K562 (cell line): ENCODE results near the gene IL13. TPM values are rescaled to one million over a fixed set of nuclear protein-coding genes. Genes with fewer than 3 reads are reported as not detected.

Experiments
- BMI1 ChIP-seq: fragments of 150-350 bp; IDR thresholded peaks from 2 replicates; pipeline ENCODE4 v1.6.1; 2014; ENCODE audit warnings: low read length
- EWSR1 ChIP-seq: fragments of 450-650 bp; IDR thresholded peaks from 2 replicates; pipeline ENCODE4 v1.6.1; 2018; ENCODE audit warnings: borderline replicate concordance, mild to moderate bottlenecking, low read depth, moderate library complexity; ENCODE audit not compliant: partially characterized antibody
- HDAC6 ChIP-seq: IDR thresholded peaks from 2 replicates; pipeline ENCODE4 v1.6.1; 2012; ENCODE audit warnings: low read depth, mild to moderate bottlenecking, control low read depth, inconsistent platforms, low read length, moderate library complexity
- KDM4B ChIP-seq, 2 experiments: fragments of 450-650 bp in 1 of 2; sonication (generic) in 1 of 2; IDR thresholded peaks; 2 replicates each; pipeline ENCODE4 v1.6.1; 2016 to 2017; ENCODE audit warnings: borderline replicate concordance in 2 of 2, antibody characterized with exemption in 1 of 2, low read depth in 1 of 2, mild to moderate bottlenecking in 1 of 2
- MEF2D ChIP-seq: conservative IDR thresholded peaks from 2 replicates; pipeline ENCODE4 v1.6.1; 2016; ENCODE audit warnings: low read depth, missing genetic modification characterization, missing compliant biosample characterization
- SRSF7 ChIP-seq: fragments of 200-400 bp; formaldehyde crosslinking; optimal IDR thresholded peaks from 2 replicates; pipeline ENCODE3; 2017; ENCODE audit warnings: mild to moderate bottlenecking, low read depth, low read length
- SUPT5H ChIP-seq: fragments of 450-650 bp; IDR thresholded peaks from 2 replicates; pipeline ENCODE4 v1.6.1; 2016
- TAL1 ChIP-seq: fragments of 450-650 bp; IDR thresholded peaks from 2 replicates; pipeline ENCODE4 v1.6.1; 2016; ENCODE audit warnings: mild to moderate bottlenecking
- ZBED1 ChIP-seq: IDR thresholded peaks from 2 replicates; pipeline ENCODE4 v1.6.1; 2014
- ZNF146 ChIP-seq: IDR thresholded peaks from one replicate; pipeline ENCODE4 v1.6.1; 2018; ENCODE audit warnings: missing compliant biosample characterization; ENCODE audit not compliant: unreplicated experiment
- polyA plus RNA-seq, 8 experiments: library from polyadenylated mRNA; depleted of rRNA in 4 of 8; stranded (reverse) in 5 of 8; unstranded in 3 of 8; fragments of >200 nt; fragmentation: Nextera tagmentation in 2 of 8; fragmentation: Illumina TruSeq in 1 of 8; extraction: Ambion mirVana in 2 of 8; extraction: Trizol in 1 of 8; gene quantifications; 2 replicates each; pipeline versions ENCODE4 v1.2.1 to v1.2.3, GENCODE V29; 2011 to 2014; ENCODE audit warnings: inconsistent platforms in 1 of 8, missing spikeins in 1 of 8
- total RNA-seq, 7 experiments: library from RNA; depleted of rRNA in 6 of 7; stranded (reverse); fragments of >200 nt in 6 of 7; fragmentation: Illumina TruSeq in 2 of 7; extraction: Trizol in 2 of 7; gene quantifications; 2 replicates each; pipeline versions ENCODE4 v1.2.1 to v1.2.3, GENCODE V29; 2011 to 2021; ENCODE audit warnings: low replicate concordance in 1 of 7
- TF ChIP-seq, protein P1 (sequence below): fragments of 450-650 bp; IDR thresholded peaks from 2 replicates; pipeline ENCODE4 v1.6.1; 2017; ENCODE audit warnings: antibody characterized with exemption, mild to moderate bottlenecking

The IL13 gene
- total and polyA plus RNA-seq, 9 of the 15 experiments (the other 6 are each of a cell fraction or from before 2014, with no cell fraction given): not detected

DNA sequence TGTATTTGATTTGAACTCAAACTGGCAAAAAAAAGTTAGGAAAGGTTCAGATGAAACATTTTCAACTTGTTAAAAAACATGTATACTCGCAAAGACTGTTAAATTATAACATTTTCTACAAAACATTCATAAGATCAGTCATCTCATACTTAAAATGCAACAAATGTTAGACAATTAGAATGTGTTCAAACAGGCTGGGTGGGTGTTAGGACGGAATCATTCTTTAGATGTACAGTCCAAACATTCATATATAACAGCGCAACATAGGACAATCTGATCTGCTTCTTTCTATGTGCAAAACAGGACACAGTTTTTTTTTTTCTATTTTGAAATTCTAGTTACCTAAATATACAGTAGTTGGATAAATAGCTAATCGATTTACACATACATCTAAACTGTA, 38.0 kb downstream of the IL13 start (continued):
- TF ChIP-seq SRSF7 (no peak), HDAC6 (no peak), SUPT5H (no peak), ZBED1 (no peak), BMI1 (no peak), TAL1 (no peak), EWSR1 (no peak), MEF2D (tag) (no peak), KDM4B (IDR thresholded peaks at IDR 0.05; ENCODE audit: borderline replicate concordance in 2 of 2, low read depth in 1 of 2) (no peak), ZNF146 (no peak)
- TF ChIP-seq, protein P1, sequence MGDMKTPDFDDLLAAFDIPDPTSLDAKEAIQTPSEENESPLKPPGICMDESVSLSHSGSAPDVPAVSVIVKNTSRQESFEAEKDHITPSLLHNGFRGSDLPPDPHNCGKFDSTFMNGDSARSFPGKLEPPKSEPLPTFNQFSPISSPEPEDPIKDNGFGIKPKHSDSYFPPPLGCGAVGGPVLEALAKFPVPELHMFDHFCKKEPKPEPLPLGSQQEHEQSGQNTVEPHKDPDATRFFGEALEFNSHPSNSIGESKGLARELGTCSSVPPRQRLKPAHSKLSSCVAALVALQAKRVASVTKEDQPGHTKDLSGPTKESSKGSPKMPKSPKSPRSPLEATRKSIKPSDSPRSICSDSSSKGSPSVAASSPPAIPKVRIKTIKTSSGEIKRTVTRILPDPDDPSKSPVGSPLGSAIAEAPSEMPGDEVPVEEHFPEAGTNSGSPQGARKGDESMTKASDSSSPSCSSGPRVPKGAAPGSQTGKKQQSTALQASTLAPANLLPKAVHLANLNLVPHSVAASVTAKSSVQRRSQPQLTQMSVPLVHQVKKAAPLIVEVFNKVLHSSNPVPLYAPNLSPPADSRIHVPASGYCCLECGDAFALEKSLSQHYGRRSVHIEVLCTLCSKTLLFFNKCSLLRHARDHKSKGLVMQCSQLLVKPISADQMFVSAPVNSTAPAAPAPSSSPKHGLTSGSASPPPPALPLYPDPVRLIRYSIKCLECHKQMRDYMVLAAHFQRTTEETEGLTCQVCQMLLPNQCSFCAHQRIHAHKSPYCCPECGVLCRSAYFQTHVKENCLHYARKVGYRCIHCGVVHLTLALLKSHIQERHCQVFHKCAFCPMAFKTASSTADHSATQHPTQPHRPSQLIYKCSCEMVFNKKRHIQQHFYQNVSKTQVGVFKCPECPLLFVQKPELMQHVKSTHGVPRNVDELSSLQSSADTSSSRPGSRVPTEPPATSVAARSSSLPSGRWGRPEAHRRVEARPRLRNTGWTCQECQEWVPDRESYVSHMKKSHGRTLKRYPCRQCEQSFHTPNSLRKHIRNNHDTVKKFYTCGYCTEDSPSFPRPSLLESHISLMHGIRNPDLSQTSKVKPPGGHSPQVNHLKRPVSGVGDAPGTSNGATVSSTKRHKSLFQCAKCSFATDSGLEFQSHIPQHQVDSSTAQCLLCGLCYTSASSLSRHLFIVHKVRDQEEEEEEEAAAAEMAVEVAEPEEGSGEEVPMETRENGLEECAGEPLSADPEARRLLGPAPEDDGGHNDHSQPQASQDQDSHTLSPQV: no peak
